K562 (cell line): ENCODE results near the gene FN3K. TPM values are rescaled to one million over a fixed set of nuclear protein-coding genes. Genes with fewer than 3 reads are reported as not detected.

ENCODE experiments used
- ARHGAP35 ChIP-seq: fragments of 450-650 bp; IDR thresholded peaks from 2 replicates; pipeline ENCODE4 v1.6.1; 2018; ENCODE audit not compliant: partially characterized antibody
- ARID3B ChIP-seq: fragments of 250-450 bp; sonication (Bioruptor Pico); IDR thresholded peaks from 2 replicates; pipeline ENCODE4 v1.4.0; 2020; ENCODE audit warnings: borderline replicate concordance
- GATAD2B ChIP-seq: fragments of 450-650 bp; IDR thresholded peaks from 2 replicates; pipeline ENCODE4 v1.6.1; 2017; ENCODE audit warnings: mild to moderate bottlenecking, borderline replicate concordance
- HEY1 ChIP-seq: fragments of 250-450 bp; sonication (Bioruptor Pico); IDR thresholded peaks from 2 replicates; pipeline ENCODE4 v1.5.0; 2020; ENCODE audit warnings: mild to moderate bottlenecking, moderate library complexity, borderline replicate concordance
- HMG20B ChIP-seq: fragments of 250-450 bp; sonication (Bioruptor Pico); IDR thresholded peaks from 2 replicates; pipeline ENCODE4 v1.5.0; 2021; ENCODE audit warnings: mild to moderate bottlenecking
- HSF4 ChIP-seq: fragments of 250-450 bp; sonication (Bioruptor Pico); IDR thresholded peaks from 2 replicates; pipeline ENCODE4 v2.1.2; 2022; ENCODE audit warnings: mild to moderate bottlenecking, moderate library complexity, borderline replicate concordance
- KAT7 ChIP-seq: sonication (generic); formaldehyde crosslinking; IDR thresholded peaks from 2 replicates; pipeline ENCODE4 v1.8.0; 2022; ENCODE audit warnings: missing genetic modification reagents, mild to moderate bottlenecking, borderline replicate concordance
- MCM3 ChIP-seq: fragments of 450-650 bp; IDR thresholded peaks from 2 replicates; pipeline ENCODE4 v1.6.1; 2016
- NR2C2 ChIP-seq, 2 experiments: fragments of 200-800 bp in 1 of 2; sonication (Bioruptor generic) in 1 of 2; sonication (generic) in 1 of 2; formaldehyde crosslinking in 1 of 2; IDR thresholded peaks; 2 replicates each; pipeline versions ENCODE4 v1.6.1 to v1.8.0; 2016 to 2022; ENCODE audit warnings: mild to moderate bottlenecking in 1 of 2, missing compliant biosample characterization in 1 of 2, missing genetic modification characterization in 1 of 2, missing genetic modification reagents in 1 of 2
- SMARCA4 ChIP-seq: fragments of 450-650 bp; IDR thresholded peaks from 2 replicates; pipeline ENCODE4 v1.6.1; 2016
- SMARCA5 ChIP-seq: fragments of 450-650 bp; IDR thresholded peaks from 2 replicates; pipeline ENCODE4 v1.6.1; 2016
- SMARCC2 ChIP-seq: fragments of 450-650 bp; IDR thresholded peaks from 2 replicates; pipeline ENCODE4 v1.6.1; 2017; ENCODE audit warnings: antibody characterized with exemption, moderate library complexity, mild to moderate bottlenecking, low read depth
- TAF15 ChIP-seq: fragments of 200-400 bp; formaldehyde crosslinking; IDR thresholded peaks from 2 replicates; pipeline ENCODE4 v1.6.1; 2017; ENCODE audit warnings: mild to moderate bottlenecking, low read depth, low read length, moderate library complexity
- TEAD1 ChIP-seq, 2 experiments: fragments of 450-650 bp in 1 of 2; sonication (generic) in 1 of 2; formaldehyde crosslinking; IDR thresholded peaks; 2 replicates each; pipeline versions ENCODE4 v1.4.0 to v1.8.0; 2020 to 2022; ENCODE audit warnings: mild to moderate bottlenecking in 2 of 2, missing genetic modification reagents in 1 of 2
- TEAD2 ChIP-seq: fragments of 450-650 bp; IDR thresholded peaks from 2 replicates; pipeline ENCODE4 v1.6.1; 2016; ENCODE audit warnings: missing genetic modification characterization, control low read depth, missing compliant biosample characterization
- TRIM25 ChIP-seq: fragments of 450-650 bp; IDR thresholded peaks from 2 replicates; pipeline ENCODE4 v1.7.0; 2016; ENCODE audit warnings: borderline replicate concordance
- XRCC3 ChIP-seq: fragments of 450-650 bp; IDR thresholded peaks from 2 replicates; pipeline ENCODE4 v1.6.1; 2017; ENCODE audit warnings: mild to moderate bottlenecking, moderate library complexity
- ZNF445 ChIP-seq: fragments of 250-450 bp; sonication (Bioruptor Pico); IDR thresholded peaks from 2 replicates; pipeline ENCODE4 v1.4.0; 2020; ENCODE audit warnings: low read depth, mild to moderate bottlenecking, moderate library complexity
- ZNF507 ChIP-seq: conservative IDR thresholded peaks from 2 replicates; pipeline ENCODE4 v1.6.1; 2017; ENCODE audit warnings: missing genetic modification characterization, missing compliant biosample characterization
- polyA plus RNA-seq, 8 experiments: library from polyadenylated mRNA; depleted of rRNA in 4 of 8; stranded (reverse) in 5 of 8; unstranded in 3 of 8; fragments of >200 nt; fragmentation: Nextera tagmentation in 2 of 8; fragmentation: Illumina TruSeq in 1 of 8; extraction: Ambion mirVana in 2 of 8; extraction: Trizol in 1 of 8; gene quantifications; 2 replicates each; pipeline versions ENCODE4 v1.2.1 to v1.2.3, GENCODE V29; 2011 to 2014; ENCODE audit warnings: inconsistent platforms in 1 of 8, missing spikeins in 1 of 8
- total RNA-seq, 7 experiments: library from RNA; depleted of rRNA in 6 of 7; stranded (reverse); fragments of >200 nt in 6 of 7; fragmentation: Illumina TruSeq in 2 of 7; extraction: Trizol in 2 of 7; gene quantifications; 2 replicates each; pipeline versions ENCODE4 v1.2.1 to v1.2.3, GENCODE V29; 2011 to 2021; ENCODE audit warnings: low replicate concordance in 1 of 7
- TF ChIP-seq, protein P1 (sequence below): sonication (generic); formaldehyde crosslinking; IDR thresholded peaks from 2 replicates; pipeline ENCODE4 v1.8.1; 2023; ENCODE audit warnings: mild to moderate bottlenecking, missing genetic modification reagents, moderate library complexity
- TF ChIP-seq, protein P2 (sequence below): fragments of 250-450 bp; sonication (Bioruptor Pico); IDR thresholded peaks from 2 replicates; pipeline ENCODE4 v1.8.0; 2022; ENCODE audit warnings: moderate library complexity, mild to moderate bottlenecking, inconsistent platforms
- TF ChIP-seq, protein P3 (sequence below): fragments of 450-650 bp; formaldehyde crosslinking; IDR thresholded peaks from 2 replicates; pipeline ENCODE4 v1.4.0; 2020; ENCODE audit warnings: mild to moderate bottlenecking, moderate library complexity

Gene FN3K
- total and polyA plus RNA-seq, 9 of the 15 experiments (the other 6 are each of a cell fraction or from before 2014, with no cell fraction given), result 0.08 to 22.7 (median 3.8) TPM

- TF ChIP-seq, protein P1, sequence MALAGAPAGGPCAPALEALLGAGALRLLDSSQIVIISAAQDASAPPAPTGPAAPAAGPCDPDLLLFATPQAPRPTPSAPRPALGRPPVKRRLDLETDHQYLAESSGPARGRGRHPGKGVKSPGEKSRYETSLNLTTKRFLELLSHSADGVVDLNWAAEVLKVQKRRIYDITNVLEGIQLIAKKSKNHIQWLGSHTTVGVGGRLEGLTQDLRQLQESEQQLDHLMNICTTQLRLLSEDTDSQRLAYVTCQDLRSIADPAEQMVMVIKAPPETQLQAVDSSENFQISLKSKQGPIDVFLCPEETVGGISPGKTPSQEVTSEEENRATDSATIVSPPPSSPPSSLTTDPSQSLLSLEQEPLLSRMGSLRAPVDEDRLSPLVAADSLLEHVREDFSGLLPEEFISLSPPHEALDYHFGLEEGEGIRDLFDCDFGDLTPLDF (CRISPR knock-in tag), result no peak
- TF ChIP-seq TEAD2 (tag) (no peak), MCM3 (no peak), TEAD1 (CRISPR knock-in tag; IDR thresholded peaks at IDR 0.05) (peak in 1 of 2 experiments; percentile 33; a peak in 1 of 4 replicates), TRIM25 (no peak), ZNF507 (tag) (no peak), TAF15 (no peak), SMARCA5 (no peak), SMARCA4 (0 out of 2 replicates have a peak, but pooled peaks have one; percentile 23), HSF4 (no peak), XRCC3 (no peak), ZNF445 (CRISPR knock-in tag) (no peak), GATAD2B (no peak), HMG20B (CRISPR knock-in tag) (no peak), ARID3B (CRISPR knock-in tag) (no peak), NR2C2 (CRISPR knock-in tag; IDR thresholded peaks at IDR 0.05) (no peak), NR2C2 (tag; IDR thresholded peaks at IDR 0.05) (0 out of 2 replicates have a peak, but pooled peaks have one; percentile 20), SMARCC2 (no peak), HEY1 (CRISPR knock-in tag) (no peak), ARHGAP35 (no peak), KAT7 (CRISPR knock-in tag) (no peak)
- TF ChIP-seq, protein P2, sequence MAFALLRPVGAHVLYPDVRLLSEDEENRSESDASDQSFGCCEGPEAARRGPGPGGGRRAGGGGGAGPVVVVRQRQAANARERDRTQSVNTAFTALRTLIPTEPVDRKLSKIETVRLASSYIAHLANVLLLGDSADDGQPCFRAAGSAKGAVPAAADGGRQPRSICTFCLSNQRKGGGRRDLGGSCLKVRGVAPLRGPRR (CRISPR knock-in tag), result no peak
- TF ChIP-seq, protein P3, sequence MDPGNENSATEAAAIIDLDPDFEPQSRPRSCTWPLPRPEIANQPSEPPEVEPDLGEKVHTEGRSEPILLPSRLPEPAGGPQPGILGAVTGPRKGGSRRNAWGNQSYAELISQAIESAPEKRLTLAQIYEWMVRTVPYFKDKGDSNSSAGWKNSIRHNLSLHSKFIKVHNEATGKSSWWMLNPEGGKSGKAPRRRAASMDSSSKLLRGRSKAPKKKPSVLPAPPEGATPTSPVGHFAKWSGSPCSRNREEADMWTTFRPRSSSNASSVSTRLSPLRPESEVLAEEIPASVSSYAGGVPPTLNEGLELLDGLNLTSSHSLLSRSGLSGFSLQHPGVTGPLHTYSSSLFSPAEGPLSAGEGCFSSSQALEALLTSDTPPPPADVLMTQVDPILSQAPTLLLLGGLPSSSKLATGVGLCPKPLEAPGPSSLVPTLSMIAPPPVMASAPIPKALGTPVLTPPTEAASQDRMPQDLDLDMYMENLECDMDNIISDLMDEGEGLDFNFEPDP (CRISPR knock-in tag), result no peak
Measured at GRCh38 chr17:82737967-82738877, 2.8 kb downstream of the FN3K start (continued).
